Raji (cell line): ENCODE measurements around the gene ALOX15.

Source experiments
- POLR2A ChIP-seq: IDR thresholded peaks from 2 replicates; pipeline ENCODE4 v1.6.1; 2011; ENCODE audit warnings: low read depth, low read length, control low read depth; ENCODE audit not compliant: insufficient read depth

The ALOX15 gene

GRCh38 chr17:4626734-4627256 lies 14.7 kb downstream of the ALOX15 start:
- no peak for TF ChIP-seq POLR2A

GRCh38 chr17:4625181-4625617 lies 16.3 kb downstream of the ALOX15 start:
- TF ChIP-seq POLR2A, result no peak

- TF ChIP-seq POLR2A, result no peak
Measured at GRCh38 chr17:4623249-4623648, 18.2 kb downstream of the ALOX15 start.

GRCh38 chr17:4622375-4622774 lies 19.1 kb downstream of the ALOX15 start:
- no peak for TF ChIP-seq POLR2A

GRCh38 chr17:4620531-4621101 lies 20.9 kb downstream of the ALOX15 start:
- no peak for TF ChIP-seq POLR2A

GRCh38 chr17:4617590-4618351 lies 23.7 kb downstream of the ALOX15 start:
- TF ChIP-seq POLR2A, result no peak

- TF ChIP-seq POLR2A, result no peak
Measured at GRCh38 chr17:4617090-4617489, 24.4 kb downstream of the ALOX15 start.

- TF ChIP-seq POLR2A, result no peak
Measured at GRCh38 chr17:4616476-4616875, 25.0 kb downstream of the ALOX15 start.

- no peak for TF ChIP-seq POLR2A
Measured at GRCh38 chr17:4610656-4611055, 30.8 kb downstream of the ALOX15 start.

GRCh38 chr17:4610162-4610561 lies 31.3 kb downstream of the ALOX15 start:
- no peak for TF ChIP-seq POLR2A

- TF ChIP-seq POLR2A, result no peak
Measured at GRCh38 chr17:4609761-4610160, 31.7 kb downstream of the ALOX15 start.

GRCh38 chr17:4607773-4608187 lies 33.7 kb downstream of the ALOX15 start:
- TF ChIP-seq POLR2A, result no peak

- no peak for TF ChIP-seq POLR2A
Measured at GRCh38 chr17:4607261-4607741, 34.2 kb downstream of the ALOX15 start.

- no peak for TF ChIP-seq POLR2A
Measured at GRCh38 chr17:4605826-4606225, 35.7 kb downstream of the ALOX15 start.

GRCh38 chr17:4604111-4604644 lies 37.3 kb downstream of the ALOX15 start:
- TF ChIP-seq POLR2A, result no peak

GRCh38 chr17:4602041-4602440 lies 39.4 kb downstream of the ALOX15 start:
- TF ChIP-seq POLR2A, result no peak

- TF ChIP-seq POLR2A, result no peak
Measured at GRCh38 chr17:4601326-4601725, 40.2 kb downstream of the ALOX15 start.

- TF ChIP-seq POLR2A, result no peak
Measured at GRCh38 chr17:4600563-4600962, 40.9 kb downstream of the ALOX15 start.
